ENCODE results near the gene RBM20.
"Not testable (repeated sequence)": the region's sequence is repeated elsewhere in the genome, so short reads cannot be mapped to it uniquely, and the experiment has no call there.

Gene RBM20

GRCh38 chr10:110643653-110644597 lies at the start of gene RBM20:
Gene RBM20, plus strand, starts transcription at chr10:110644336. Its CDS starts 119 bp downstream, at chr10:110644455.
- peak in 1 of 2 experiments; percentile 18 for DNase-seq

GRCh38 chr10:110597476-110597875 lies 46.7 kb upstream of the RBM20 start:
- DNase-seq: no peak

- peak; percentile 30 to 60 for DNase-seq
These were observed 43.5 kb upstream of the RBM20 start for GRCh38 chr10:110600487-110601101.

GRCh38 chr10:110601581-110601980 lies 42.6 kb upstream of the RBM20 start:
- no peak for DNase-seq

- DNase-seq: no peak
These were observed 36.0 kb upstream of the RBM20 start for GRCh38 chr10:110608087-110608486.

GRCh38 chr10:110609605-110610004 lies 34.5 kb upstream of the RBM20 start:
- peak in 1 of 2 experiments; percentile 3 for DNase-seq

- DNase-seq: peak in 1 of 2 experiments; percentile 52
These were observed 33.8 kb upstream of the RBM20 start for GRCh38 chr10:110610308-110610774.

- DNase-seq: not testable (repeated sequence)
These were observed 33.4 kb upstream of the RBM20 start for GRCh38 chr10:110610781-110611180.

GRCh38 chr10:110612087-110612486 lies 32.0 kb upstream of the RBM20 start:
- no peak for DNase-seq

- no peak for DNase-seq
These were observed 31.5 kb upstream of the RBM20 start for GRCh38 chr10:110612629-110613028.

GRCh38 chr10:110613341-110613995 lies 30.7 kb upstream of the RBM20 start:
- DNase-seq: no peak

- no peak for DNase-seq
These were observed 30.1 kb upstream of the RBM20 start for GRCh38 chr10:110613996-110614495.

- DNase-seq: no peak
These were observed 28.9 kb upstream of the RBM20 start for GRCh38 chr10:110615057-110615747.

- no peak for DNase-seq
These were observed 27.6 kb upstream of the RBM20 start for GRCh38 chr10:110616493-110617033.

- no peak for DNase-seq
These were observed 26.5 kb upstream of the RBM20 start for GRCh38 chr10:110617425-110618229.

- DNase-seq: no peak
These were observed 25.9 kb upstream of the RBM20 start for GRCh38 chr10:110618230-110618610.

GRCh38 chr10:110619514-110620397 lies 24.4 kb upstream of the RBM20 start:
- no peak for DNase-seq

GRCh38 chr10:110620398-110620719 lies 23.8 kb upstream of the RBM20 start:
- no peak for DNase-seq

- DNase-seq: not testable (repeated sequence)
These were observed 20.8 kb upstream of the RBM20 start for GRCh38 chr10:110623316-110623715.

GRCh38 chr10:110625356-110625894 lies 18.7 kb upstream of the RBM20 start:
- DNase-seq: no peak

Measured in SW 1271 (cell line).